NT2/D1 (cell line): Measurements from ENCODE around the gene PHF21B.

Experiments used
- YY1 ChIP-seq: IDR thresholded peaks from 2 replicates; pipeline ENCODE4 v1.6.1; 2011; ENCODE audit not compliant: insufficient read length, insufficient read depth
- ZNF274 ChIP-seq: IDR thresholded peaks from 2 replicates; pipeline ENCODE4 v1.6.1; 2011; ENCODE audit warnings: mild to moderate bottlenecking, low read depth, low read length

- TF ChIP-seq YY1 (no peak), ZNF274 (no peak)
These were observed 121.9 kb downstream of the PHF21B start for GRCh38 chr22:44887941-44888366.
